Measurements from ENCODE around the gene GALNT10. TPM values are rescaled to one million over a fixed set of nuclear protein-coding genes. Genes with fewer than 3 reads are reported as not detected.

GALNT10 gene
- total RNA-seq, 4 donors from 2014 or later: 21.4 to 49.8 (median 44.7) TPM

- TF ChIP-seq CTCF (IDR thresholded peaks at IDR 0.05): no peak
- TF ChIP-seq POLR2A (IDR thresholded peaks at IDR 0.05; ENCODE audit: low read depth): no peak
- TF ChIP-seq EP300 (IDR thresholded peaks at IDR 0.05): no peak
- TF ChIP-seq POLR2AphosphoS5 (IDR thresholded peaks at IDR 0.05): no peak
- Histone ChIP-seq H3K36me3 (no peaks in the 10 kb centered on the region), H3K27ac (replicated peaks in 1 of 4) (peak overlapping the region in 2 of 4 donors; percentile 11 to 40), H3K4me1 (peaks cover 31 to 62% (median 56%) of the 10 kb centered on the region in 4 donors), H3K9me3 (no peaks in the 10 kb centered on the region), H3K27me3 (no peaks in the 10 kb centered on the region), H3K4me3 (no peak overlapping the region)
- intact Hi-C loops (cut with DNase I): loop anchor here (10.0 kb wide), 1 partner anchor 81 kb away; no protein-coding TSS in a partner anchor
- no peak for DNase-seq (ENCODE audit: extremely low spot score)
- WGBS: 40% methylated on average over 1 of the region's 1 CpG
Measured at GRCh38 chr5:154365823-154366222, 175.3 kb downstream of the GALNT10 start.

GRCh38 chr5:154366353-154366752 lies 175.8 kb downstream of the GALNT10 start:
- Histone ChIP-seq H3K36me3 (no peaks in the 10 kb centered on the region), H3K9me3 (no peaks in the 10 kb centered on the region), H3K4me1 (peaks cover 36 to 67% (median 61%) of the 10 kb centered on the region in 4 donors), H3K27ac (replicated peaks in 1 of 4) (peak overlapping the region in 3 of 4 donors; percentile 23 to 51 (median 35)), H3K27me3 (no peaks in the 10 kb centered on the region), H3K4me3 (no peak overlapping the region)
- intact Hi-C loops (cut with DNase I): loop anchor here (10.0 kb wide), 1 partner anchor 82 kb away; no protein-coding TSS in a partner anchor
- 73% methylated on average over 2 of the region's 2 CpGs for WGBS
- TF ChIP-seq CTCF (IDR thresholded peaks at IDR 0.05): no peak
- no peak for TF ChIP-seq POLR2AphosphoS5 (IDR thresholded peaks at IDR 0.05)
- no peak for TF ChIP-seq EP300 (IDR thresholded peaks at IDR 0.05)
- TF ChIP-seq POLR2A (IDR thresholded peaks at IDR 0.05; ENCODE audit: low read depth): no peak
- DNase-seq (ENCODE audit: extremely low spot score): no peak

- no peaks in the 10 kb centered on the region for H3K27me3 ChIP-seq
- intact Hi-C loops (cut with DNase I): loop anchor here (10.0 kb wide), 1 partner anchor 82 kb away; no protein-coding TSS in a partner anchor
Measured at GRCh38 chr5:154367101-154367500, 176.6 kb downstream of the GALNT10 start.

GRCh38 chr5:154368041-154368800 lies 177.7 kb downstream of the GALNT10 start:
- 38% methylated on average over 6 of the region's 6 CpGs for WGBS
- TF ChIP-seq EP300 (IDR thresholded peaks at IDR 0.05): no peak
- no peak for TF ChIP-seq CTCF (IDR thresholded peaks at IDR 0.05)
- peak; percentile 56 to 63 for TF ChIP-seq POLR2AphosphoS5 (IDR thresholded peaks at IDR 0.05)
- Histone ChIP-seq H3K36me3 (no peaks in the 10 kb centered on the region), H3K4me1 (peaks cover 44 to 78% (median 72%) of the 10 kb centered on the region in 4 donors), H3K4me3 (no peak overlapping the region), H3K27ac (replicated peaks in 1 of 4) (peak overlapping the region; percentile 46 to 62 (median 50)), H3K27me3 (no peaks in the 10 kb centered on the region), H3K9me3 (no peaks in the 10 kb centered on the region)
- DNase-seq (ENCODE audit: extremely low spot score): no peak
- intact Hi-C loops (cut with DNase I): loop anchor here (10.0 kb wide), 1 partner anchor 83 kb away; no protein-coding TSS in a partner anchor

More at GRCh38 chr5:154367101-154367500, 176.6 kb downstream of the GALNT10 start:
- Histone ChIP-seq H3K36me3 (no peaks in the 10 kb centered on the region), H3K9me3 (no peaks in the 10 kb centered on the region), H3K4me3 (no peak overlapping the region), H3K27ac (replicated peaks in 1 of 4) (peak overlapping the region; percentile 46 to 62 (median 50)), H3K4me1 (peaks cover 43 to 73% (median 68%) of the 10 kb centered on the region in 4 donors)
- no peak for TF ChIP-seq EP300 (IDR thresholded peaks at IDR 0.05)
- DNase-seq (ENCODE audit: extremely low spot score): no peak
- 100% methylated on average over 1 of the region's 1 CpG for WGBS

GRCh38 chr5:154369682-154370081 lies 179.1 kb downstream of the GALNT10 start:
- intact Hi-C loops (cut with DNase I): loop anchor here (10.0 kb wide), 1 partner anchor 85 kb away; no protein-coding TSS in a partner anchor
- no peak overlapping the region for H3K27ac ChIP-seq (replicated peaks in 1 of 4)

More at GRCh38 chr5:154369682-154370081, 179.1 kb downstream of the GALNT10 start:
- no peak for DNase-seq (ENCODE audit: extremely low spot score)
- Histone ChIP-seq H3K4me3 (no peak overlapping the region), H3K36me3 (no peaks in the 10 kb centered on the region), H3K9me3 (no peaks in the 10 kb centered on the region), H3K27me3 (no peaks in the 10 kb centered on the region), H3K4me1 (peaks cover 44 to 73% (median 64%) of the 10 kb centered on the region in 4 donors)
- TF ChIP-seq CTCF (IDR thresholded peaks at IDR 0.05) (no peak), POLR2A (IDR thresholded peaks at IDR 0.05; ENCODE audit: low read depth) (no peak), POLR2AphosphoS5 (IDR thresholded peaks at IDR 0.05) (no peak), EP300 (IDR thresholded peaks at IDR 0.05) (no peak)
- 89% methylated on average over 4 of the region's 4 CpGs for WGBS

All from esophagus muscularis mucosa (tissue), 4 donors.